Fibroblast of mammary gland (primary cell): ENCODE results near the gene KCTD10.

Source experiments
- DNase-seq: peaks from one replicate; pipeline ENCODE4 v3.0.0-alpha.2; 2010; ENCODE audit warnings: low read depth
- H3K4me3 ChIP-seq: 2 replicates; pipeline ENCODE4 v1.5.1; 2011; ENCODE audit warnings: low read depth, mild to moderate bottlenecking, low read length, moderate library complexity; ENCODE audit not compliant: control insufficient read depth
- CTCF ChIP-seq: conservative IDR thresholded peaks from 2 replicates; pipeline ENCODE4 v1.5.1; 2011; ENCODE audit warnings: low read depth, low read length, inconsistent platforms; ENCODE audit not compliant: control insufficient read depth, insufficient read depth

Gene KCTD10

GRCh38 chr12:109466305-109466704 lies 10.8 kb downstream of the KCTD10 start:
- no peak for DNase-seq
- H3K4me3 ChIP-seq, result no peak overlapping the region
- no peak for TF ChIP-seq CTCF

GRCh38 chr12:109464642-109465351 lies 12.3 kb downstream of the KCTD10 start:
- DNase-seq, result peak; percentile 45
- no peak for TF ChIP-seq CTCF
- H3K4me3 ChIP-seq, result no peak overlapping the region

GRCh38 chr12:109463756-109464155 lies 13.3 kb downstream of the KCTD10 start:
- peak overlapping the region; percentile 37 for H3K4me3 ChIP-seq
- TF ChIP-seq CTCF, result no peak

GRCh38 chr12:109462868-109463692 lies 14.0 kb downstream of the KCTD10 start:
- peak; percentile 97 for DNase-seq
- TF ChIP-seq CTCF, result no peak
- H3K4me3 ChIP-seq, result peak overlapping the region; percentile 37

More at GRCh38 chr12:109463756-109464155, 13.3 kb downstream of the KCTD10 start:
- DNase-seq, result peak; percentile 26

GRCh38 chr12:109461846-109462756 lies 15.0 kb downstream of the KCTD10 start:
- DNase-seq, result peak; percentile 96
- H3K4me3 ChIP-seq, result peak overlapping the region; percentile 37
- TF ChIP-seq CTCF, result no peak

- no peak overlapping the region for H3K4me3 ChIP-seq
- TF ChIP-seq CTCF, result no peak
- peak; percentile 64 for DNase-seq
Observed at GRCh38 chr12:109461049-109461845, 15.9 kb downstream of the KCTD10 start.
